Nephron (organoid): Measurements from ENCODE around the gene BMAL1.

ENCODE experiments used
- H3K27ac Mint-ChIP-seq, 3 experiments: 2 replicates each; pipeline ENCODE4 v1.8.0; 2020; ENCODE audit warnings: mixed read lengths in 3 of 3, mild to moderate bottlenecking in 2 of 3, moderate library complexity in 1 of 3
- H3K27me3 Mint-ChIP-seq: 2 replicates; pipeline ENCODE4 v1.8.0; 2021; ENCODE audit warnings: low read depth, mild to moderate bottlenecking, moderate library complexity, mixed read lengths
- H3K36me3 Mint-ChIP-seq: 2 replicates; pipeline ENCODE4 v1.8.0; 2020; ENCODE audit warnings: low read depth, mixed read lengths
- H3K4me1 Mint-ChIP-seq: 2 replicates; pipeline ENCODE4 v1.8.0; 2020; ENCODE audit warnings: mixed read lengths
- H3K4me3 Mint-ChIP-seq, 3 experiments: 2 replicates each; pipeline ENCODE4 v1.8.0; 2020; ENCODE audit warnings: mild to moderate bottlenecking in 3 of 3, mixed read lengths in 3 of 3, moderate library complexity in 2 of 3
- H3K9me3 Mint-ChIP-seq: 2 replicates; pipeline ENCODE4 v1.8.0; 2020; ENCODE audit warnings: mixed read lengths
- CTCF ChIP-seq, 3 experiments: fragments of 200-600 bp; sonication (generic); IDR thresholded peaks; one replicate each; pipeline ENCODE4 v1.5.0; 2021; ENCODE audit warnings: antibody characterized with exemption in 3 of 3; ENCODE audit not compliant: unreplicated experiment in 3 of 3

The BMAL1 gene

GRCh38 chr11:13415201-13415600 is 137.6 kb downstream of the BMAL1 start:
- Mint-ChIP-seq H3K4me3 (no peak overlapping the region), H3K27ac (no peak overlapping the region), H3K27me3 (no peaks in the 10 kb centered on the region), H3K4me1 (no peaks in the 10 kb centered on the region), H3K36me3 (peaks cover 45% of the 10 kb centered on the region), H3K9me3 (no peaks in the 10 kb centered on the region)
- TF ChIP-seq CTCF (IDR thresholded peaks at IDR 0.05; ENCODE audit: unreplicated experiment in 3 of 3): no peak

- no peak for TF ChIP-seq CTCF (IDR thresholded peaks at IDR 0.05; ENCODE audit: unreplicated experiment in 3 of 3)
- Mint-ChIP-seq H3K27ac (no peak overlapping the region), H3K4me3 (no peak overlapping the region), H3K36me3 (peaks cover 32% of the 10 kb centered on the region), H3K4me1 (peaks cover 3% of the 10 kb centered on the region), H3K27me3 (no peaks in the 10 kb centered on the region), H3K9me3 (peaks cover 16% of the 10 kb centered on the region)
Observed at GRCh38 chr11:13421561-13421960, 144.0 kb downstream of the BMAL1 start.

GRCh38 chr11:13423372-13423771 is 145.8 kb downstream of the BMAL1 start:
- Mint-ChIP-seq H3K4me3 (no peak overlapping the region), H3K27ac (no peak overlapping the region), H3K9me3 (peaks cover 29% of the 10 kb centered on the region), H3K27me3 (no peaks in the 10 kb centered on the region), H3K36me3 (peaks cover 41% of the 10 kb centered on the region), H3K4me1 (peaks cover 3% of the 10 kb centered on the region)
- no peak for TF ChIP-seq CTCF (IDR thresholded peaks at IDR 0.05; ENCODE audit: unreplicated experiment in 3 of 3)

- Mint-ChIP-seq H3K4me3 (no peak overlapping the region), H3K9me3 (peaks cover 43% of the 10 kb centered on the region), H3K27ac (no peak overlapping the region), H3K36me3 (peaks cover 69% of the 10 kb centered on the region), H3K27me3 (no peaks in the 10 kb centered on the region), H3K4me1 (peaks cover 9% of the 10 kb centered on the region)
- no peak for TF ChIP-seq CTCF (IDR thresholded peaks at IDR 0.05; ENCODE audit: unreplicated experiment in 3 of 3)
Observed at GRCh38 chr11:13427440-13427839, 149.8 kb downstream of the BMAL1 start.

- H3K9me3 Mint-ChIP-seq: peaks cover 43% of the 10 kb centered on the region
- TF ChIP-seq CTCF (IDR thresholded peaks at IDR 0.05; ENCODE audit: unreplicated experiment in 3 of 3): no peak
- no peak overlapping the region for H3K27ac Mint-ChIP-seq
- H3K36me3 Mint-ChIP-seq: peaks cover 69% of the 10 kb centered on the region
- no peak overlapping the region for H3K4me3 Mint-ChIP-seq
- H3K27me3 Mint-ChIP-seq: no peaks in the 10 kb centered on the region
- peaks cover 9% of the 10 kb centered on the region for H3K4me1 Mint-ChIP-seq
Observed at GRCh38 chr11:13429288-13429687, 151.7 kb downstream of the BMAL1 start.

- no peaks in the 10 kb centered on the region for H3K27me3 Mint-ChIP-seq
- no peak overlapping the region for H3K4me3 Mint-ChIP-seq
- no peak overlapping the region for H3K27ac Mint-ChIP-seq
Observed at GRCh38 chr11:13429836-13430235, 152.2 kb downstream of the BMAL1 start.

More at GRCh38 chr11:13429836-13430235, 152.2 kb downstream of the BMAL1 start:
- Mint-ChIP-seq H3K36me3 (peaks cover 64% of the 10 kb centered on the region), H3K4me1 (peaks cover 6% of the 10 kb centered on the region), H3K9me3 (peaks cover 39% of the 10 kb centered on the region)
- TF ChIP-seq CTCF (IDR thresholded peaks at IDR 0.05; ENCODE audit: unreplicated experiment in 3 of 3): no peak
